ENCODE measurements around the gene GPATCH2. TPM values are rescaled to one million over a fixed set of nuclear protein-coding genes. Genes with fewer than 3 reads are reported as not detected.

The GPATCH2 gene
- polyA plus RNA-seq, 1 of the 3 experiments (the other 2 are of a cell fraction): 4.2 TPM

GRCh38 chr1:217449370-217449769 lies 181.5 kb downstream of the GPATCH2 start:
- 89% methylated on average over 6 of the region's 6 CpGs for whole genome bisulfite sequencing (ENCODE audit: low lambda C conversion rate)
- H3K4me2 ChIP-seq: no peak overlapping the region
- H3K36me3 ChIP-seq (replicated peaks in 1 of 2; ENCODE audit: control insufficient read depth in 1 of 2, insufficient read depth in 2 of 2, low read length in 1 of 2): peaks cover 22 to 52% of the 10 kb centered on the region in 2 experiments
- TF ChIP-seq ELF1 (IDR thresholded peaks at IDR 0.05) (no peak), EP300 (IDR thresholded peaks at IDR 0.05; ENCODE audit: borderline replicate concordance in 1 of 2, low read depth in 1 of 2, low read length in 1 of 2) (no peak), GABPA (IDR thresholded peaks at IDR 0.05; ENCODE audit: low read depth) (no peak), PBX3 (IDR thresholded peaks at IDR 0.05) (no peak)
- H4K20me1 ChIP-seq (ENCODE audit: insufficient read depth): no peaks in the 10 kb centered on the region
- H3K79me2 ChIP-seq (ENCODE audit: insufficient read depth): no peaks in the 10 kb centered on the region
- ChIA-PET CTCF (interaction anchor here (1.6 kb wide), 1 partner anchor 181 kb away, joined by 3 read pairs; the partner anchor contains the start of genes GPATCH2 and SPATA17), POLR2A (no interaction called here)
- no peaks in the 10 kb centered on the region for H3K9me2 ChIP-seq
- H2AFZ ChIP-seq (ENCODE audit: low read depth): no peak overlapping the region
- DNase-seq: no peak
- no peak overlapping the region for H3K27ac ChIP-seq (ENCODE audit: low read depth in 2 of 2, low read length in 1 of 2)
- no peak overlapping the region for H3K9ac ChIP-seq
- H3K9me3 ChIP-seq: no peaks in the 10 kb centered on the region
- peaks cover 0 to 13% of the 10 kb centered on the region in 2 experiments; a peak in 2 of 4 replicates for H3K4me1 ChIP-seq (ENCODE audit: control insufficient read depth in 1 of 2, insufficient read depth in 2 of 2, low read depth in 1 of 2, low read length in 1 of 2)
- H3K27me3 ChIP-seq (ENCODE audit: insufficient read depth): no peaks in the 10 kb centered on the region
- H3K4me3 ChIP-seq (ENCODE audit: low read depth in 2 of 2, low read length in 1 of 2): no peak overlapping the region
- no peaks in the 10 kb centered on the region for H3F3A ChIP-seq (replicated peaks; ENCODE audit: insufficient read depth)

- no peak overlapping the region for H3K4me3 ChIP-seq (ENCODE audit: low read depth in 2 of 2, low read length in 1 of 2)
- DNase-seq: no peak
- no peak overlapping the region for H3K9ac ChIP-seq
- H2AFZ ChIP-seq (ENCODE audit: low read depth): no peak overlapping the region
- peaks cover 36 to 54% of the 10 kb centered on the region in 2 experiments for H3K36me3 ChIP-seq (replicated peaks in 1 of 2; ENCODE audit: control insufficient read depth in 1 of 2, insufficient read depth in 2 of 2, low read length in 1 of 2)
- H4K20me1 ChIP-seq (ENCODE audit: insufficient read depth): no peaks in the 10 kb centered on the region
- H3K4me2 ChIP-seq: no peak overlapping the region
- no peaks in the 10 kb centered on the region for H3K79me2 ChIP-seq (ENCODE audit: insufficient read depth)
- no peaks in the 10 kb centered on the region for H3K27me3 ChIP-seq (ENCODE audit: insufficient read depth)
- ChIA-PET CTCF (interaction anchor here (0.6 kb wide), 1 partner anchor 60 kb away, joined by 3 read pairs; no protein-coding TSS in a partner anchor), POLR2A (no interaction called here)
- no peak for TF ChIP-seq CHD2 (IDR thresholded peaks at IDR 0.05; ENCODE audit: low read length, partially characterized antibody)
- no peak for TF ChIP-seq JUND (IDR thresholded peaks at IDR 0.05)
- no peaks in the 10 kb centered on the region for H3F3A ChIP-seq (replicated peaks; ENCODE audit: insufficient read depth)
- WGBS (ENCODE audit: low lambda C conversion rate): 86% methylated on average over 2 of the region's 2 CpGs
- no peak overlapping the region for H3K27ac ChIP-seq (ENCODE audit: low read depth in 2 of 2, low read length in 1 of 2)
- H3K4me1 ChIP-seq (ENCODE audit: control insufficient read depth in 1 of 2, insufficient read depth in 2 of 2, low read depth in 1 of 2, low read length in 1 of 2): no peaks in the 10 kb centered on the region
- no peaks in the 10 kb centered on the region for H3K9me3 ChIP-seq
- H3K9me2 ChIP-seq: no peaks in the 10 kb centered on the region
These were observed 187.0 kb downstream of the GPATCH2 start for GRCh38 chr1:217443845-217444244.

- Histone ChIP-seq H2AFZ (ENCODE audit: low read depth) (no peak overlapping the region), H3K4me2 (no peak overlapping the region), H3K79me2 (ENCODE audit: insufficient read depth) (no peaks in the 10 kb centered on the region), H3K36me3 (replicated peaks in 1 of 2; ENCODE audit: control insufficient read depth in 1 of 2, insufficient read depth in 2 of 2, low read length in 1 of 2) (peaks cover 11 to 20% of the 10 kb centered on the region in 2 experiments), H3K27me3 (ENCODE audit: insufficient read depth) (no peaks in the 10 kb centered on the region), H3F3A (replicated peaks; ENCODE audit: insufficient read depth) (no peaks in the 10 kb centered on the region), H3K9me3 (no peaks in the 10 kb centered on the region), H3K4me3 (ENCODE audit: low read depth in 2 of 2, low read length in 1 of 2) (no peak overlapping the region), H4K20me1 (ENCODE audit: insufficient read depth) (no peaks in the 10 kb centered on the region), H3K9me2 (no peaks in the 10 kb centered on the region), H3K9ac (no peak overlapping the region), H3K27ac (ENCODE audit: low read depth in 2 of 2, low read length in 1 of 2) (no peak overlapping the region), H3K4me1 (ENCODE audit: control insufficient read depth in 1 of 2, insufficient read depth in 2 of 2, low read depth in 1 of 2, low read length in 1 of 2) (no peaks in the 10 kb centered on the region)
- ChIA-PET CTCF (interaction anchor here (0.8 kb wide), 1 partner anchor 126 kb away, joined by 4 read pairs; no protein-coding TSS in a partner anchor), POLR2A (interaction anchor here (0.5 kb wide), 1 partner anchor 310 kb away, joined by 3 read pairs; no protein-coding TSS in a partner anchor)
- no peak for TF ChIP-seq FOXM1 (IDR thresholded peaks at IDR 0.05; ENCODE audit: low read depth)
- TF ChIP-seq TCF12 (IDR thresholded peaks at IDR 0.05): no peak
- no peak for DNase-seq
- 72% methylated on average over 2 of the region's 3 CpGs for WGBS (ENCODE audit: low lambda C conversion rate)
These were observed 193.5 kb downstream of the GPATCH2 start for GRCh38 chr1:217437376-217437775.
